Activated T-cell treated with anti-CD3 and anti-CD28 coated beads, Interleukin-2, amount 50 U/mL, for 72 hours (primary cell): Measurements from ENCODE around the gene NRF1. TPM values are rescaled to one million over a fixed set of nuclear protein-coding genes. Genes with fewer than 3 reads are reported as not detected.
A peak's percentile ranks its signal among the peaks of the same experiment; 100 is the strongest.
"Not testable (repeated sequence)": the region's sequence is repeated elsewhere in the genome, so short reads cannot be mapped to it uniquely, and the experiment has no call there.

Experiments
- ATAC-seq, 2 donors: fragments of 150-1000 bp; cut with Tn5 transposase; replicated peaks in 1 of 2; 2 replicates each; pipeline ENCODE4 v1.10.0; 2021; ENCODE audit warnings: moderate library complexity in 2 of 2, mild to moderate bottlenecking in 1 of 2
- DNase-seq, 2 donors: peaks; one replicate each; pipeline ENCODE4 v3.0.0; 2021 to 2022; ENCODE audit warnings: mixed read lengths in 1 of 2
- H3K27ac Mint-ChIP-seq: one replicate; pipeline ENCODE4 v1.8.0; 2022; ENCODE audit warnings: mild to moderate bottlenecking, moderate library complexity, mixed read lengths
- H3K27me3 Mint-ChIP-seq: one replicate; pipeline ENCODE4 v1.8.0; 2022; ENCODE audit warnings: low read depth, mixed read lengths
- H3K36me3 Mint-ChIP-seq, 2 donors: one replicate each; pipeline ENCODE4 v1.8.0; 2022; ENCODE audit warnings: mixed read lengths in 2 of 2, mild to moderate bottlenecking in 1 of 2; ENCODE audit not compliant: insufficient read depth in 2 of 2
- H3K4me1 Mint-ChIP-seq: one replicate; pipeline ENCODE4 v1.8.0; 2022; ENCODE audit warnings: low read depth, mixed read lengths
- H3K4me3 Mint-ChIP-seq, 2 donors: one replicate each; pipeline ENCODE4 v1.8.0; 2022; ENCODE audit warnings: mild to moderate bottlenecking in 2 of 2, mixed read lengths in 2 of 2, moderate library complexity in 2 of 2
- H3K9me3 Mint-ChIP-seq, 2 donors: one replicate each; pipeline ENCODE4 v1.8.0; 2022; ENCODE audit warnings: mixed read lengths in 2 of 2
- total RNA-seq, 2 donors: library from RNA; stranded (reverse); gene quantifications; one replicate each; pipeline ENCODE4 v1.2.3, GENCODE V29; 2022

NRF1 gene
- 10 to 100 TPM; 22.1 to 25.1 TPM for total RNA-seq

DNA sequence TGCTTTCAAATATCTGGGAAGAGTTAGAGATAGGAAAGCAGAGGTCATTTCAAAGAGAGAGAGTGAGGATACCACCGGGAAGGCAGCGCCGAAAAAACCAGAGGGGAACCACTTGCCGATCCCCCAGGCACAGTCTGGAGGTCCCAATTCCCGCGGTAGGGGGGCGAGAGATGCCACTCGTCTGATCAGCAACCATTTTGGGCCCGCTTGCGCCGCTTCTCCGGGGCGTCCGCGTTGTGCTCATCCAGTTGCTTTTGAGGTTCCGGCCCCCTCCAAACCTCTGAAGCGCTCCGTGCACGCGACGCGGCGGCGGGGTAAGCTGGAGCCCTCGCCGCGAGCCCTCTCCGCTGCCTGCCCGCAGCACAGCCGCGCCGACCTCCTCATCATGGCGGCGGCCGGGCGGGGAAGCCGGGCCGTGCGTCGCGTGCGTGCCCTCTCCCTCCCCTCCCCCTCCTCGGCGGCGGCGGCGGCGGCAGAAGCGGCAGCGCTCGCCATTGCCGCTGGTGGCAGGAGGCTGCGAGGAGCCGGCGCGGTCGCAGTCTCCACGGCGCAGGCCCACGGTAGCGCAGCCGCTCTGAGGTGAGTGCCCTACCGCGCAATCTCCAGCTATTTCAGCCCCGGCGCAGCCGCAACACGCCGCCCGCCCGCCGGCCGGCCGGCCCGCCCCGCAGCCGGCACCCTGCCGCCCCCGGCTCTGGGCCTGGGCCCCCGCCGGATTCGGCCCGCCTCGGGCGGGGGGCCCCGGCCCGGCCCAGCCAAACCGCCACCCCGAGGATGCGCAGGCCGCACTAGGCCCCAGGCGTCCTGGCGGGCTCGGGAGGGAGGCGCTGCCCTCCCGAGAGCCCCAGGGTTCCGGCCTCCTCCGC is at the start of gene NRF1:
Gene NRF1 (plus strand): TSS at position 475 of the 866 bp plus-strand sequence. CDS start 45,632 bp downstream, outside the sequence.
- ATAC-seq (peak; percentile 91 to 94), DNase-seq (peak; percentile 94 to 96)
- H3K4me1 Mint-ChIP-seq = peaks cover 72% of the 10 kb centered on the region
- H3K4me3 Mint-ChIP-seq = peak within 1 kb of the TSS; percentile 94 to 97
- no peaks in the 10 kb centered on the region for H3K9me3 Mint-ChIP-seq
- H3K27me3 Mint-ChIP-seq = no peaks in the 10 kb centered on the region
- peaks cover 8 to 13% of the 10 kb centered on the region in 2 donors for H3K36me3 Mint-ChIP-seq
- H3K27ac Mint-ChIP-seq = peak within 1 kb of the TSS; percentile 96

DNA sequence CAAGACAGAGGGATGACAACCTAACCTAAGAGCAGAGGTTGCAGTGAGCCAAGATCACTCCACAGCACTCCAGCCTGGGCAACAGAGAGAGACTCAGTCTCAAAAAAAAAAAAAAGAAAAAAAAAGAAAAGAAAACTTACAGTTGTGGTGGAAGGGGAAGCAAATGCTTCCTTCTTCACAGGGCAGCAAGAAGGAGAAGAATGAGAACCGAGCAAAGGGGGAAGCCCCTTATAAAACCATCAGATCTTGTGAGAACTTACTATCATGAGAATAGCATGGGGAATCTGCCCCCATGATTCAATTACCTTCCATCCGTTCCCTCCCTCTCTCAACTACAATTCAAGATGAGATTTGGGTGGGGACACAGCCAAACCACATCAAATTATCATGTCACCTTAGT is 45.2 kb upstream of the NRF1 start:
- not testable (repeated sequence) for H3K36me3 Mint-ChIP-seq, H3K9me3 Mint-ChIP-seq, H3K4me3 Mint-ChIP-seq, H3K4me1 Mint-ChIP-seq, DNase-seq, H3K27ac Mint-ChIP-seq, ATAC-seq
- H3K27me3 Mint-ChIP-seq = peaks cover 48% of the 10 kb centered on the region

DNA sequence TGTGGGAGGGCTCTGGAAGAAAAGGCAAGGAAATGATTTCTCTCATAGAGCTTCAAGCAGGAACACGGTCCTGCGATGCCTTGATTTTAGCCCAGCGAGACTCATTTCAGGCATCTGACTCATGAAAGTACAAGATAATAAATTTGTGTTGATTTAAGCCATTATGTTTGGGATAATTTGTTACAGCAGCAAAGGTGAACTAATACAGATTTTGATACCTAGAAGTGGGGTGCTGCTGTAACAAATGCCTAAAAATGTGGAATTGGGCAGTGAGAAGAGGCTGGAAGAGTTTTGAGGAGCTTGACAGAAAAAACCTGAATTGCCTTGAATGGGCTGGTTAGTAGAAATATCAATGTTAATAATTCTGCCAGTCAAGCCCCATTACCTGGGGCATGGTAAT is 44.1 kb upstream of the NRF1 start:
- Mint-ChIP-seq H3K4me3 (no peak overlapping the region), H3K27ac (no peak overlapping the region), H3K9me3 (peaks cover 3 to 8% of the 10 kb centered on the region in 2 donors), H3K4me1 (no peaks in the 10 kb centered on the region), H3K27me3 (peaks cover 48% of the 10 kb centered on the region), H3K36me3 (peaks cover 2 to 6% of the 10 kb centered on the region in 2 donors)
- ATAC-seq = no peak
- no peak for DNase-seq

DNA sequence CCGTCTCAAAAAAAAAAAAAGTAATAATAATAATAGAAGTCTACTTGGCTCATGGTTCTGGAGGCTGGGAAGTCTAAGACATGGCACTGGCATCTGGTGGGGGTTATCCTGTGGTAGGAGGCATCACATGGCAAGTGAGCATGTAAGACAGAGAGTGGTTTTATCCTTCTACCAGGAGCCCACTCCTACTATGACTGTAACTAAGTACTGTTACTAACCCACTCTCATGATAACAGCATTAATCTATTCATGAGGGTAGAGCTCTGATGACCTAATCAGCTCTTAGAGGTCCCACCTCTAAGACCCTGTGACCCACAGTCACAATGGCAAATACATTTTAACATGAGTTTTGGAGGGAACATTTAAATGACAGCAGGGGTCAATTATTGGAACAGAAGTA is 43.3 kb upstream of the NRF1 start:
- peaks cover 41% of the 10 kb centered on the region for H3K27me3 Mint-ChIP-seq
- H3K36me3 Mint-ChIP-seq = peaks cover 2 to 6% of the 10 kb centered on the region in 2 donors
- H3K27ac Mint-ChIP-seq = no peak overlapping the region
- DNase-seq (no peak), ATAC-seq (no peak)
- H3K9me3 Mint-ChIP-seq = peaks cover 3 to 8% of the 10 kb centered on the region in 2 donors
- H3K4me3 Mint-ChIP-seq = no peak overlapping the region
- no peaks in the 10 kb centered on the region for H3K4me1 Mint-ChIP-seq

DNA sequence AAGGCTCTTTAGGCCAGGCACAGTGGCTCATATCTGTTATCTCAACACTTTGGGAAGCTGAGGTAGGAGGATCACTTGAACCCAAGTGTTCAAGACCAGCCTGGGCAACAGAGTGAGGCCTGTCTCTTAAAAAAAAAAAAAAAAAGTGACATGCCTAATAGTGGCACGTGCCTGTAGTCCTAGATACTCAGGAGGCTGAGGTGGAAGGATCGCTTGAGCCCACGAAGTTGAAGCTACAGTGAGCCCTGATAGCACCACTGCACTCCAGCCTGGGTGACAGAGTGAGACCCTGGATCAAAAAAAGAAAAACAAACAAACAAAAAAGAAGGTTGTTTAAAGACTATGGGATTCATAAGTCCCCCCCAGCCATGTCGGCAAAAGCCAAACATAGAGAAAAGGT is 42.2 kb upstream of the NRF1 start:
- H3K4me3 Mint-ChIP-seq = no peak overlapping the region
- H3K27ac Mint-ChIP-seq = no peak overlapping the region
- peaks cover 2 to 6% of the 10 kb centered on the region in 2 donors for H3K36me3 Mint-ChIP-seq
- H3K27me3 Mint-ChIP-seq = peaks cover 33% of the 10 kb centered on the region
- ATAC-seq = no peak
- DNase-seq = no peak
- H3K9me3 Mint-ChIP-seq = peaks cover 3 to 8% of the 10 kb centered on the region in 2 donors
- no peaks in the 10 kb centered on the region for H3K4me1 Mint-ChIP-seq

DNA sequence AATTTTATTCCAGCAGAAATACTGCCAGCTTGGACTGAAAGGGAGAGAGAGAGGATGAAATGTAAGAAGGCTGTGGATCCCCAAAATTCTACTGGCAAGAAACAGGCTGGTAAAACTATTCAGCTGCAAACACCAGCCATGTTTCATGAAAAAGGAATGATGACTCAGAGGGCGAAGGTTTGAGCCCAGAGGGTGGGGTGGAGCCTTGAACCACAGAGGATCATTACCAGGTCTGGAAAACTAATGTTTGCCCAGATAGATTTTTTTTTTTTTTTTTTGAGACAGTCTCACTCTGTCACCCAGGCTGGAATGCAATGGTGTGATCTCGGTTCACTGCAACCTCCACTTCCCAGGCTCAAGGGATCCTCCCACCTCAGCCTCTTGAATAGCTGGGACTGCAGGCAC is 41.7 kb upstream of the NRF1 start:
- Mint-ChIP-seq H3K4me1 (no peaks in the 10 kb centered on the region), H3K27me3 (peaks cover 29% of the 10 kb centered on the region), H3K9me3 (peaks cover 3 to 8% of the 10 kb centered on the region in 2 donors)

DNA sequence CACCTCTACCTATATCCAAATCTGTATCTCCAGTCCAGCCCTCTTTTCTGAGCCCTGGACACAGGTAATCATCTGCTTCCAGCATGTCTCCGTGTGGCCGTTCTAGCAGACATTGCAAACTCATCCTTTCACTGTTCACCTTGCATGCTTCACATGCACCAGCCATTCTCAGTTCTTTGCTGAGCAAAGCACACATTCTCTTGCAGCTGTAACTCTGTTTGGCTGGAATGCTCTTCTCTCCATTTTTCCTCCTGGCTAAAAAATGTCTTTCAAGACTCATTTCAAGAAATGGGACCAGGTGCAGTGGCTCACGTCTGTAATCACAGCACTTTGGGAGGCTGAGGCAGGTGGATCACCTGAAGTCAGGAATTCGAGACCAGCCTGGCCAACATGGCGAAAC is 40.3 kb upstream of the NRF1 start:
- H3K27me3 Mint-ChIP-seq = peaks cover 26% of the 10 kb centered on the region
- H3K4me3 Mint-ChIP-seq = no peak overlapping the region
- H3K36me3 Mint-ChIP-seq = peaks cover 4 to 8% of the 10 kb centered on the region in 2 donors
- H3K27ac Mint-ChIP-seq = no peak overlapping the region
- peaks cover 4 to 9% of the 10 kb centered on the region in 2 donors for H3K9me3 Mint-ChIP-seq
- ATAC-seq (no peak), DNase-seq (no peak)
- H3K4me1 Mint-ChIP-seq = no peaks in the 10 kb centered on the region

More for the DNA sequence above, 41.7 kb upstream of the NRF1 start:
- ATAC-seq = no peak
- Mint-ChIP-seq H3K36me3 (peaks cover 2 to 6% of the 10 kb centered on the region in 2 donors), H3K4me3 (no peak overlapping the region), H3K27ac (no peak overlapping the region)
- DNase-seq = no peak

DNA sequence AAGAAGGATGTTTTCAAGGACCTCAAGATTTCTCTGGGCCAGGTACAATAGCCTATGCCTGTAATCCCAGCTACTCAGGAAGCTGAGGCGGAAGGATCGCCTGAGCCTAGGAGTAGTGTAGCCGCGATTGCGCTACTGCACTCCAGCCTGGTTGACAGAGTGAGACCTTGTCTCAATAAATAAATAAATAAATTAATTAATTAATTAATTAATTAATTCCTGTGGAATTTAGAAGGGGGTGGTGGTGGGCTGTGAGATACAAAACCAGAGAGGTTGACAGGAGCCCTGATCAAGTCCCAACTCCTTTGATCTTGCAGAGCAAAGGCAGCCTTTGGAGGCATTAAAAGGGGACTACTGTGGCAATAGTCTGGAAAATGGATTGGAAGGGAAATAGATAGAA is 39.3 kb upstream of the NRF1 start:
- no peak overlapping the region for H3K27ac Mint-ChIP-seq
- H3K27me3 Mint-ChIP-seq = peaks cover 22% of the 10 kb centered on the region
- H3K9me3 Mint-ChIP-seq = peaks cover 5 to 8% of the 10 kb centered on the region in 2 donors
- no peaks in the 10 kb centered on the region for H3K4me1 Mint-ChIP-seq
- ATAC-seq (no peak), DNase-seq (no peak)
- H3K4me3 Mint-ChIP-seq = no peak overlapping the region
- peaks cover 6 to 7% of the 10 kb centered on the region in 2 donors for H3K36me3 Mint-ChIP-seq

DNA sequence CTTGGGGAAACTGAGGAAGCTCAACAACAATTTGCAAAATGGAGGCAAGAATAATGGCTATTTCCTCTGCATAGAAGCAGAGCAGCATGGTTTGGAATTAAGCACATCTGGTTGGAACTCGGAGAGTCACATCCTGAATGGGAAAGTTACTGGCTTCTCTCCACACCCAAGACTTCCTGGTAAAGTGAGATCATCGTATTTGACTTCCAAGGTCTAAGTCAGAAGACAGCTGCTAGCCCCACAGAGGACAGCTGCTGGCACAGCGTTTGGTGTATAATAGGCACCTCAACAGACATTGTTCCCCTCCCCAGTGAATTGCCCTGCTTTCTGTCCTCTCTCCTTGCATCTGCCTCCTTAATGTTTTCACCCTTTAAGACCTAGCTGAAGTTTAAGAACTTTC is 37.0 kb upstream of the NRF1 start:
- ATAC-seq = no peak
- no peaks in the 10 kb centered on the region for H3K4me1 Mint-ChIP-seq

DNA sequence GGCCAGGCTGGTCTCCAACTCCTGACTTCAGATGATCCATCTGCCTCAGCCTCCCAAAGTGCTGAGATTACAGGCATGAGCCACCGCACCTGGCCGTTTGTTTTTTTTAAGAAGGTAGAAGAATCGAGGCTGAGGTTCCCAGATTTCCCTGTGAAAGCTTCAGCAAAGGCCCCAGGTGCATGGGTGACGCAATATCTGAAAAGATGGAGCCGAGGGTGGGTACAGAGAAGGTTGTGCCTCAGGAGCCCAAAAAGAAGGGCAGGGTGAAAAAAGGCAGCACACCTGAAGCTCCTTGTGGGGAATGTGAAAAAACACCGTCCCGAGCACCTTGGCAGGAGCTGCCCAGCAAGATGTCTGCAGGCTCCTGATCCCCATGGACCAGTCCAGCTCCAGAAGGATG is 35.8 kb upstream of the NRF1 start:
- Mint-ChIP-seq H3K4me3 (no peak overlapping the region), H3K27ac (no peak overlapping the region), H3K4me1 (no peaks in the 10 kb centered on the region), H3K36me3 (peaks cover 9 to 17% of the 10 kb centered on the region in 2 donors), H3K9me3 (peaks cover 6 to 8% of the 10 kb centered on the region in 2 donors), H3K27me3 (peaks cover 10% of the 10 kb centered on the region)
- DNase-seq = no peak
- no peak for ATAC-seq

More for the DNA sequence above, 37.0 kb upstream of the NRF1 start:
- H3K27me3 Mint-ChIP-seq = peaks cover 10% of the 10 kb centered on the region
- DNase-seq = no peak
- peaks cover 9 to 17% of the 10 kb centered on the region in 2 donors for H3K36me3 Mint-ChIP-seq
- peaks cover 6 to 8% of the 10 kb centered on the region in 2 donors for H3K9me3 Mint-ChIP-seq
- H3K27ac Mint-ChIP-seq = no peak overlapping the region
- no peak overlapping the region for H3K4me3 Mint-ChIP-seq

DNA sequence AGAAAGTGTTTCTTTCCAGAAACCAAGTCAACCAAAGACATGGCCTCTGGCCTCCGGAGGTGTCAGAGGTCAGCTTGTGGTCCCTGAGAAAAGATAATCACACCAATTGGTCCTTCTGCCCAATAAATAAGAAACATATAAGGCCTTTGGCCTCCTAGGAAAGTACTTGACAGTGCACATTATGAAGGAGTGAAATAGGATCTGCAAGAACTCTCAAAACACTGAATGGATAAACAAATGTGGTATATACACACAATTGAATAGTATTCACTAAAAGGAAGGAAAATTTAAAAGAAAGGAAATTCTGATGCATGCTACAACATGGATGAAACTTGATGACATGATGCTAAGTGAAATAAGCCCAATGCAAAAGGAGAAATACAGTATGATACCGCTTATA is 35.4 kb upstream of the NRF1 start:
- Mint-ChIP-seq H3K9me3 (peaks cover 6 to 8% of the 10 kb centered on the region in 2 donors), H3K27me3 (peaks cover 8% of the 10 kb centered on the region), H3K4me3 (no peak overlapping the region), H3K4me1 (no peaks in the 10 kb centered on the region), H3K36me3 (peaks cover 9 to 17% of the 10 kb centered on the region in 2 donors), H3K27ac (peak overlapping the region; percentile 22)
- no peak for ATAC-seq
- no peak for DNase-seq

DNA sequence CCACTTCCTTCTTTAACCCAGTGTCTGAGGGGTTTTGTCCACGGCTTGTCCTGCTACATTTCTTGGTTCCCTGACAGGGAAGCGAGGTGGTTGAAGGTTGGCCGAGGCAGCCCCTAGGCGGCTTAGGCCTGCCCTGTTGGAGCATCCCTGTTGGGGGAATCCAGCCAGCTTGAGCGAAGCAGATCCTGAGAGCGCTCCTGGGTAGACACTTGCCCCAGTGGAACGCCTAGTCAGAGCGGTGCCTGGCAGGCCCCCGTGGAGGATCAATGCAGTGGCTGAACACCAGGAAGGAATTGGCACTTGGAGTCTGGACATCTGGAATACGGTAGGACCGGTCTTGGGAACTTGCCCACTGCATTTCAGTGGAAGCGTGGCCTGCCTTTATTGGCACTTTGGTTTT is 32.7 kb upstream of the NRF1 start:
- Mint-ChIP-seq H3K27me3 (no peaks in the 10 kb centered on the region), H3K36me3 (peaks cover 9 to 17% of the 10 kb centered on the region in 2 donors), H3K4me3 (no peak overlapping the region), H3K4me1 (no peaks in the 10 kb centered on the region), H3K27ac (no peak overlapping the region), H3K9me3 (peaks cover 6 to 8% of the 10 kb centered on the region in 2 donors)
- DNase-seq = no peak
- no peak for ATAC-seq

DNA sequence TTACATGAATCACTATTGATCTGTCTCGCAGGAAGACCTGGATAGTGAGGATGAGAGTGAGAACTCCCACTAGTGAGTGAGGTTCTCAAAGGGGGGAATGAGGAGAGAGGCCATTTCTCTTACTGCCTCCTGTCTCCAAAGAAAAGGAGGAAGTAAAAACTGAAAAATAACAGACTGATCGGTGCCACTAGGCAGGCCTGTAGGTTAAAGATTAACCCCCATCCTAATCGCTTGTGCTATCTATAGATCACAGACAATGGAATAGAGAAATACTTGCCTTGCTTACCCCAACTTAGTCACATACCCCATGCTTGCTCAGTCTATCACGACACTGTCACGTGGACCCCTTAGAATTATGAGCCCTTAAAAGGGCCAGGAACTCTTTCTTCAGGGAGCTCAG is 25.3 kb upstream of the NRF1 start:
- H3K27me3 Mint-ChIP-seq, DNase-seq, H3K4me3 Mint-ChIP-seq, H3K4me1 Mint-ChIP-seq, H3K9me3 Mint-ChIP-seq, ATAC-seq, H3K27ac Mint-ChIP-seq: not testable (repeated sequence)
- H3K36me3 Mint-ChIP-seq = peaks cover 14 to 23% of the 10 kb centered on the region in 2 donors
